Activated CD4-positive, alpha-beta T cell treated with anti-CD3 and anti-CD28 coated beads, Interleukin-2, amount 10 ng/mL, durations not matched to agents 7 days and 5 days (primary cell): ENCODE measurements around the gene PIK3C2G. TPM values are rescaled to one million over a fixed set of nuclear protein-coding genes. Genes with fewer than 3 reads are reported as not detected.

ENCODE experiments used
- CTCF ChIA-PET: fragments of 350-600 bp; sonication (Branson Sonifier 250); formaldehyde crosslinking; loops from one replicate; lab custom pipeline; 2021; ENCODE audit warnings: antibody characterized with exemption; lab: Charles Lee
- POLR2A ChIA-PET: fragments of 350-600 bp; sonication (Branson Sonifier 250); formaldehyde crosslinking; loops from one replicate; lab custom pipeline; 2021; ENCODE audit warnings: antibody characterized with exemption; lab: Charles Lee
- DNase-seq: peaks from one replicate; pipeline ENCODE4 v3.0.0-alpha.2; 2020
- H3K27ac Mint-ChIP-seq: one replicate; pipeline ENCODE4 v1.8.0; 2021; ENCODE audit warnings: mild to moderate bottlenecking, moderate library complexity, mixed read lengths
- H3K27me3 Mint-ChIP-seq: one replicate; pipeline ENCODE4 v1.8.0; 2021; ENCODE audit warnings: mixed read lengths
- H3K36me3 Mint-ChIP-seq: one replicate; pipeline ENCODE4 v1.8.0; 2021; ENCODE audit warnings: low read depth, mixed read lengths
- H3K4me1 Mint-ChIP-seq: one replicate; pipeline ENCODE4 v1.8.0; 2021; ENCODE audit warnings: mixed read lengths
- H3K4me3 Mint-ChIP-seq: one replicate; pipeline ENCODE4 v1.8.0; 2021; ENCODE audit warnings: mild to moderate bottlenecking, moderate library complexity, mixed read lengths
- H3K9me3 Mint-ChIP-seq: one replicate; pipeline ENCODE4 v1.8.0; 2021; ENCODE audit warnings: mixed read lengths
- total RNA-seq, 2 experiments: library from RNA; stranded (reverse); gene quantifications; one replicate each; pipeline ENCODE4 v1.2.3, GENCODE V29; 2021

PIK3C2G gene
- total RNA-seq, 2 experiments from 2014 or later = not detected

- Mint-ChIP-seq H3K4me1 (no peaks in the 10 kb centered on the region), H3K27me3 (no peaks in the 10 kb centered on the region), H3K4me3 (no peak overlapping the region), H3K36me3 (no peaks in the 10 kb centered on the region), H3K9me3 (peaks cover 6% of the 10 kb centered on the region), H3K27ac (no peak overlapping the region)
- DNase-seq = no peak
- ChIA-PET POLR2A (no interaction called here), CTCF (no interaction called here)
Observed at GRCh38 chr12:18634382-18634781, 373.1 kb downstream of the PIK3C2G start.

- Mint-ChIP-seq H3K27me3 (no peaks in the 10 kb centered on the region), H3K9me3 (peaks cover 3% of the 10 kb centered on the region), H3K36me3 (no peaks in the 10 kb centered on the region), H3K27ac (no peak overlapping the region), H3K4me1 (no peaks in the 10 kb centered on the region), H3K4me3 (no peak overlapping the region)
- ChIA-PET CTCF (no interaction called here), POLR2A (no interaction called here)
- no peak for DNase-seq
Observed at GRCh38 chr12:18640321-18640955, 379.1 kb downstream of the PIK3C2G start.

- POLR2A ChIA-PET = no interaction called here
- Mint-ChIP-seq H3K27ac (no peak overlapping the region), H3K4me1 (no peaks in the 10 kb centered on the region), H3K36me3 (no peaks in the 10 kb centered on the region), H3K4me3 (no peak overlapping the region), H3K9me3 (no peaks in the 10 kb centered on the region), H3K27me3 (no peaks in the 10 kb centered on the region)
- no peak for DNase-seq
- CTCF ChIA-PET = interaction anchor here (0.6 kb wide), 1 partner anchor 677 kb away, joined by 3 read pairs; no protein-coding TSS in a partner anchor
Observed at GRCh38 chr12:18643681-18644080, 382.4 kb downstream of the PIK3C2G start.

GRCh38 chr12:18644564-18644963 is 383.2 kb downstream of the PIK3C2G start:
- CTCF ChIA-PET = interaction anchor here (1.5 kb wide), 1 partner anchor 9 kb away, joined by 4 read pairs; no protein-coding TSS in a partner anchor
- Mint-ChIP-seq H3K27ac (no peak overlapping the region), H3K4me1 (no peaks in the 10 kb centered on the region), H3K27me3 (no peaks in the 10 kb centered on the region), H3K36me3 (no peaks in the 10 kb centered on the region), H3K4me3 (no peak overlapping the region), H3K9me3 (no peaks in the 10 kb centered on the region)
- POLR2A ChIA-PET = no interaction called here
- no peak for DNase-seq

- no peaks in the 10 kb centered on the region for H3K9me3 Mint-ChIP-seq
- no peaks in the 10 kb centered on the region for H3K36me3 Mint-ChIP-seq
- ChIA-PET POLR2A (no interaction called here), CTCF (no interaction called here)
- DNase-seq = no peak
- no peak overlapping the region for H3K4me3 Mint-ChIP-seq
- H3K27me3 Mint-ChIP-seq = no peaks in the 10 kb centered on the region
- H3K4me1 Mint-ChIP-seq = no peaks in the 10 kb centered on the region
- H3K27ac Mint-ChIP-seq = no peak overlapping the region
Observed at GRCh38 chr12:18646286-18646890, 385.1 kb downstream of the PIK3C2G start.

- ChIA-PET POLR2A (no interaction called here), CTCF (no interaction called here)
- no peak overlapping the region for H3K4me3 Mint-ChIP-seq
- H3K4me1 Mint-ChIP-seq = no peaks in the 10 kb centered on the region
- H3K9me3 Mint-ChIP-seq = peaks cover 3% of the 10 kb centered on the region
- no peak overlapping the region for H3K27ac Mint-ChIP-seq
- H3K36me3 Mint-ChIP-seq = no peaks in the 10 kb centered on the region
- no peaks in the 10 kb centered on the region for H3K27me3 Mint-ChIP-seq
- no peak for DNase-seq
Observed at GRCh38 chr12:18651525-18651924, 390.2 kb downstream of the PIK3C2G start.

GRCh38 chr12:18652596-18652995 is 391.3 kb downstream of the PIK3C2G start:
- H3K36me3 Mint-ChIP-seq = no peaks in the 10 kb centered on the region
- ChIA-PET POLR2A (no interaction called here), CTCF (no interaction called here)
- H3K4me3 Mint-ChIP-seq = no peak overlapping the region
- H3K27me3 Mint-ChIP-seq = no peaks in the 10 kb centered on the region
- DNase-seq = no peak
- no peaks in the 10 kb centered on the region for H3K4me1 Mint-ChIP-seq
- H3K27ac Mint-ChIP-seq = no peak overlapping the region
- peaks cover 8% of the 10 kb centered on the region for H3K9me3 Mint-ChIP-seq

- POLR2A ChIA-PET = no interaction called here
- Mint-ChIP-seq H3K36me3 (no peaks in the 10 kb centered on the region), H3K27me3 (no peaks in the 10 kb centered on the region), H3K27ac (no peak overlapping the region), H3K4me1 (no peaks in the 10 kb centered on the region), H3K9me3 (peaks cover 8% of the 10 kb centered on the region), H3K4me3 (no peak overlapping the region)
- CTCF ChIA-PET = no interaction called here
- DNase-seq = no peak
Observed at GRCh38 chr12:18653465-18653864, 392.1 kb downstream of the PIK3C2G start.

GRCh38 chr12:18655351-18655750 is 394.0 kb downstream of the PIK3C2G start:
- ChIA-PET CTCF (interaction anchor here (1.5 kb wide), 1 partner anchor 13 kb away, joined by 3 read pairs; no protein-coding TSS in a partner anchor), POLR2A (no interaction called here)
- no peaks in the 10 kb centered on the region for H3K4me1 Mint-ChIP-seq
- no peaks in the 10 kb centered on the region for H3K36me3 Mint-ChIP-seq
- DNase-seq = no peak
- no peaks in the 10 kb centered on the region for H3K27me3 Mint-ChIP-seq
- H3K27ac Mint-ChIP-seq = no peak overlapping the region
- peaks cover 8% of the 10 kb centered on the region for H3K9me3 Mint-ChIP-seq
- no peak overlapping the region for H3K4me3 Mint-ChIP-seq

GRCh38 chr12:18658179-18658578 is 396.9 kb downstream of the PIK3C2G start:
- DNase-seq = no peak
- Mint-ChIP-seq H3K27ac (no peak overlapping the region), H3K36me3 (no peaks in the 10 kb centered on the region), H3K4me1 (no peaks in the 10 kb centered on the region), H3K9me3 (peaks cover 15% of the 10 kb centered on the region), H3K27me3 (no peaks in the 10 kb centered on the region), H3K4me3 (no peak overlapping the region)
- CTCF ChIA-PET = no interaction called here
- POLR2A ChIA-PET = no interaction called here

- Mint-ChIP-seq H3K4me1 (no peaks in the 10 kb centered on the region), H3K27ac (no peak overlapping the region), H3K4me3 (no peak overlapping the region), H3K9me3 (peaks cover 15% of the 10 kb centered on the region), H3K36me3 (no peaks in the 10 kb centered on the region), H3K27me3 (no peaks in the 10 kb centered on the region)
- CTCF ChIA-PET = no interaction called here
- POLR2A ChIA-PET = no interaction called here
- no peak for DNase-seq
Observed at GRCh38 chr12:18658829-18659228, 397.5 kb downstream of the PIK3C2G start.

GRCh38 chr12:18676141-18676540 is 414.8 kb downstream of the PIK3C2G start:
- H3K36me3 Mint-ChIP-seq = no peaks in the 10 kb centered on the region

GRCh38 chr12:18676996-18677588 is 415.8 kb downstream of the PIK3C2G start:
- Mint-ChIP-seq H3K9me3 (peaks cover 2% of the 10 kb centered on the region), H3K36me3 (no peaks in the 10 kb centered on the region), H3K4me1 (no peaks in the 10 kb centered on the region), H3K4me3 (no peak overlapping the region), H3K27me3 (no peaks in the 10 kb centered on the region), H3K27ac (no peak overlapping the region)
- DNase-seq = no peak
- ChIA-PET CTCF (interaction anchor here (0.6 kb wide), 1 partner anchor 672 kb away, joined by 3 read pairs; no protein-coding TSS in a partner anchor), POLR2A (no interaction called here)

More at GRCh38 chr12:18676141-18676540, 414.8 kb downstream of the PIK3C2G start:
- CTCF ChIA-PET = no interaction called here
- no peaks in the 10 kb centered on the region for H3K4me1 Mint-ChIP-seq
- no peaks in the 10 kb centered on the region for H3K27me3 Mint-ChIP-seq
- peaks cover 2% of the 10 kb centered on the region for H3K9me3 Mint-ChIP-seq
- no peak overlapping the region for H3K4me3 Mint-ChIP-seq
- H3K27ac Mint-ChIP-seq = no peak overlapping the region
- DNase-seq = no peak
- POLR2A ChIA-PET = no interaction called here
